ENCODE results near the gene NAV3.

The NAV3 gene

DNA sequence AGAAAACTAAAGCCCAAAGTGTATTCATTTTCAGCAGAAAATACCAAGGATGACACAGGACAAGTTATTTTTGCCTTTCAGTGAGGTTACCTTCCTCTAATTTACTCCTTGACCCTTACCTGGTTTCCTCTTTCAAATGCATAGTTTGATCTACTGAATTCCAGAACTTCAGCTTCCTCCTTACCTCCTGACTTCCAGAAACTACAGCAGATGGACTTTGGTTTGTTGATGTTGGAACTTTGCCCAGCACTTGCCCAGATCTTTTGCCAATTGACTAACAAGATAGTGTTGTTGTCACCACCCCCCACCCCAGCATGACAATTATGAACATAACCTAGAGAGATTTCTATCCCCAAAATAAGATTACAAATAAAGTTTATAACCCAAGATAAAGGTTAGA is 63.2 kb downstream of the NAV3 start:
- no peak overlapping the region for H3K4me2 ChIP-seq (ENCODE audit: low read length)
- H3K4me3 ChIP-seq (ENCODE audit: low read length), result no peak overlapping the region

DNA sequence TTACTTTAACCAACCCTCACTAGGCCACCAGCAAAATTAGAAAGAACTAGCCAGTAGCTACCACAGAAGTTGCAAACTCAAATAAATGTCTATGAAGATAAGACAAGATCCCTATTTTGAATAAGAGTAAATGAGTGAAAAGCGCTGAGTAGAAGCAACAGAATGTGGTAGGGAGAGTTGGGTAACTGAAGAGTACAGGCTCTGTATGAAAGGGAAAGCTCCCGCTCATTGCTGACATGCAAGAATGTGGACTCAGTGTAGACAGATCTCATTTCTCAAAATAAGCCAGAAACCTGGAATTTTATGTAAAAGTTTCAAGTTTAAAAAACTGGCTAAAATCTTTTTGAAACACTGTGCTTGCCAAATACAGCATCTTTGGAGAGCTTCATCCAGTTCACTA is 63.9 kb downstream of the NAV3 start:
- H3K4me2 ChIP-seq (ENCODE audit: low read length), result no peak overlapping the region
- H3K9me2 ChIP-seq (replicated peaks; ENCODE audit: control insufficient read depth, low read length), result no peaks in the 10 kb centered on the region
- no peaks in the 10 kb centered on the region for H3F3A ChIP-seq (ENCODE audit: control insufficient read depth, insufficient read depth)
- TF ChIP-seq, protein P1, sequence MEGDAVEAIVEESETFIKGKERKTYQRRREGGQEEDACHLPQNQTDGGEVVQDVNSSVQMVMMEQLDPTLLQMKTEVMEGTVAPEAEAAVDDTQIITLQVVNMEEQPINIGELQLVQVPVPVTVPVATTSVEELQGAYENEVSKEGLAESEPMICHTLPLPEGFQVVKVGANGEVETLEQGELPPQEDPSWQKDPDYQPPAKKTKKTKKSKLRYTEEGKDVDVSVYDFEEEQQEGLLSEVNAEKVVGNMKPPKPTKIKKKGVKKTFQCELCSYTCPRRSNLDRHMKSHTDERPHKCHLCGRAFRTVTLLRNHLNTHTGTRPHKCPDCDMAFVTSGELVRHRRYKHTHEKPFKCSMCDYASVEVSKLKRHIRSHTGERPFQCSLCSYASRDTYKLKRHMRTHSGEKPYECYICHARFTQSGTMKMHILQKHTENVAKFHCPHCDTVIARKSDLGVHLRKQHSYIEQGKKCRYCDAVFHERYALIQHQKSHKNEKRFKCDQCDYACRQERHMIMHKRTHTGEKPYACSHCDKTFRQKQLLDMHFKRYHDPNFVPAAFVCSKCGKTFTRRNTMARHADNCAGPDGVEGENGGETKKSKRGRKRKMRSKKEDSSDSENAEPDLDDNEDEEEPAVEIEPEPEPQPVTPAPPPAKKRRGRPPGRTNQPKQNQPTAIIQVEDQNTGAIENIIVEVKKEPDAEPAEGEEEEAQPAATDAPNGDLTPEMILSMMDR (IDR thresholded peaks at IDR 0.05; ENCODE audit: low read depth, low read length, poor library complexity, severe bottlenecking), result no peak
- TF ChIP-seq EZH2phosphoT487 (IDR thresholded peaks at IDR 0.05; ENCODE audit: borderline replicate concordance, low read length), result no peak
- no peaks in the 10 kb centered on the region for H3K27me3 ChIP-seq (ENCODE audit: control insufficient read depth, low read length)
- H3K79me2 ChIP-seq (ENCODE audit: control insufficient read depth, low read length), result no peaks in the 10 kb centered on the region
- H3K36me3 ChIP-seq (ENCODE audit: control insufficient read depth, low read length), result no peaks in the 10 kb centered on the region
- no peak overlapping the region for H3K27ac ChIP-seq (ENCODE audit: low read depth, low read length)
- H3K9me3 ChIP-seq (ENCODE audit: control insufficient read depth, insufficient read depth, low read length), result no peaks in the 10 kb centered on the region
- H4K20me1 ChIP-seq (ENCODE audit: control insufficient read depth, insufficient read depth, low read depth, low read length), result no peaks in the 10 kb centered on the region
- peaks cover 29% of the 10 kb centered on the region for H3K4me1 ChIP-seq (ENCODE audit: control insufficient read depth, low read length)
- H3K4me3 ChIP-seq (ENCODE audit: low read length), result no peak overlapping the region

More for the DNA sequence above, 63.2 kb downstream of the NAV3 start:
- TF ChIP-seq EZH2phosphoT487 (IDR thresholded peaks at IDR 0.05; ENCODE audit: borderline replicate concordance, low read length), result no peak
- TF ChIP-seq, protein P1 (IDR thresholded peaks at IDR 0.05; ENCODE audit: low read depth, low read length, poor library complexity, severe bottlenecking), result no peak
- Histone ChIP-seq H3F3A (ENCODE audit: control insufficient read depth, insufficient read depth) (no peaks in the 10 kb centered on the region), H4K20me1 (ENCODE audit: control insufficient read depth, insufficient read depth, low read depth, low read length) (no peaks in the 10 kb centered on the region), H3K9me2 (replicated peaks; ENCODE audit: control insufficient read depth, low read length) (no peaks in the 10 kb centered on the region), H3K79me2 (ENCODE audit: control insufficient read depth, low read length) (no peaks in the 10 kb centered on the region), H3K4me1 (ENCODE audit: control insufficient read depth, low read length) (peaks cover 29% of the 10 kb centered on the region), H3K27me3 (ENCODE audit: control insufficient read depth, low read length) (no peaks in the 10 kb centered on the region), H3K9me3 (ENCODE audit: control insufficient read depth, insufficient read depth, low read length) (no peaks in the 10 kb centered on the region), H3K27ac (ENCODE audit: low read depth, low read length) (no peak overlapping the region), H3K36me3 (ENCODE audit: control insufficient read depth, low read length) (no peaks in the 10 kb centered on the region)

DNA sequence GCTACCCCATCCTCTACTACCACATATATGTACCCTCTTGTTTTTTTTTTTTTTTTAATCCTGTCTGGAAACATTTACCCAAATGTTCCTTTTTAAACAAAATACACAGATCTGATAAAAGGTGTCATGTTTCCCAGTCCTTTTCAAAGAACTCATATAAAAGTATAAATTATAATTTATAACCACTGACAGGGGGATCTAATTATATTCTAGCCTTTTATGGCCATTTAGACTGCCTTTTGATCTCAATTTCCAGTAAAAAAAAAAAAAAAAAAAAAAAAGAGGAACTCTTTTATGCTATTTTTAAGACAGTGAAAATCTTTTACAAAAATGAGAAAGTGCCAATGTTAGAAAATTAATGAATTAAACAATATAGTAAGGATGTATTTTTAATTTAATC is 65.0 kb downstream of the NAV3 start:
- Histone ChIP-seq H3K27ac (ENCODE audit: low read depth, low read length) (peak overlapping the region; percentile 45), H3K4me3 (ENCODE audit: low read length) (peak overlapping the region; percentile 36), H3K36me3 (ENCODE audit: control insufficient read depth, low read length) (no peaks in the 10 kb centered on the region), H3F3A (ENCODE audit: control insufficient read depth, insufficient read depth) (no peaks in the 10 kb centered on the region), H3K4me2 (ENCODE audit: low read length) (peak overlapping the region; percentile 52), H4K20me1 (ENCODE audit: control insufficient read depth, insufficient read depth, low read depth, low read length) (no peaks in the 10 kb centered on the region), H3K9me3 (ENCODE audit: control insufficient read depth, insufficient read depth, low read length) (no peaks in the 10 kb centered on the region), H3K27me3 (ENCODE audit: control insufficient read depth, low read length) (no peaks in the 10 kb centered on the region), H3K9me2 (replicated peaks; ENCODE audit: control insufficient read depth, low read length) (no peaks in the 10 kb centered on the region), H3K79me2 (ENCODE audit: control insufficient read depth, low read length) (no peaks in the 10 kb centered on the region), H3K4me1 (ENCODE audit: control insufficient read depth, low read length) (peaks cover 29% of the 10 kb centered on the region)
- TF ChIP-seq, protein P1 (IDR thresholded peaks at IDR 0.05; ENCODE audit: low read depth, low read length, poor library complexity, severe bottlenecking), result no peak
- TF ChIP-seq EZH2phosphoT487 (IDR thresholded peaks at IDR 0.05; ENCODE audit: borderline replicate concordance, low read length), result no peak
